ENCODE results near the gene PRSS3. TPM values are rescaled to one million over a fixed set of nuclear protein-coding genes. Genes with fewer than 3 reads are reported as not detected.

PRSS3 gene
- total RNA-seq, 1 experiment from 2014 or later: 66.3 TPM

GRCh38 chr9:33817327-33818166 is 22.2 kb downstream of the PRSS3 start:
- intact Hi-C loops (cut with micrococcal nuclease): loop anchor here (10.0 kb wide), 2 partner anchors 97 to 257 kb away; no protein-coding TSS in a partner anchor
- H3K27ac ChIP-seq (ENCODE audit: low read depth, low read length): peak overlapping the region; percentile 99
- no TSS peak for BruUV-seq (replicated peaks)
- peak overlapping the region; percentile 87 to 89 for H3K4me3 ChIP-seq (replicated peaks in 1 of 2; ENCODE audit: low read depth in 1 of 2, low read length in 2 of 2)
- TF ChIP-seq CTCF (IDR thresholded peaks at IDR 0.05 in 2 of 3, conservative IDR thresholded peaks at IDR 0.05 in 1 of 3; ENCODE audit: borderline replicate concordance in 1 of 3, insufficient read depth in 1 of 3, low read depth in 2 of 3, low read length in 2 of 3) (peak in 1 of 3 experiments; percentile 12; a peak in 2 of 6 replicates), ELF1 (IDR thresholded peaks at IDR 0.05; ENCODE audit: borderline replicate concordance, low read depth) (no peak), POLR2AphosphoS5 (IDR thresholded peaks at IDR 0.05; ENCODE audit: low read depth, low read length) (peak; percentile 33), TCF7L2 (IDR thresholded peaks at IDR 0.05; ENCODE audit: borderline replicate concordance, extremely low read depth, insufficient read depth, insufficient read length) (peak; percentile 70), ZFX (IDR thresholded peaks at IDR 0.05) (peak; percentile 99), JUND (IDR thresholded peaks at IDR 0.05) (no peak), POLR2A (IDR thresholded peaks at IDR 0.05; ENCODE audit: borderline replicate concordance, extremely low read depth, insufficient read depth, insufficient read length) (peak; percentile 47), EGR1 (IDR thresholded peaks at IDR 0.05; ENCODE audit: low read depth) (no peak), SIN3A (IDR thresholded peaks at IDR 0.05; ENCODE audit: low read depth) (peak; percentile 0; the same call in 1 of the 2 replicates), CEBPB (IDR thresholded peaks at IDR 0.05; ENCODE audit: low read depth) (no peak)
- peaks cover 28 to 54% of the 10 kb centered on the region in 2 experiments for H3K4me1 ChIP-seq (ENCODE audit: control insufficient read depth in 1 of 2, insufficient read depth in 2 of 2, low read length in 2 of 2)
- H3K9me2 ChIP-seq (ENCODE audit: insufficient read depth): no peaks in the 10 kb centered on the region
- no peaks in the 10 kb centered on the region; a peak in 1 of 4 replicates for H3K36me3 ChIP-seq (ENCODE audit: control insufficient read depth in 1 of 2, insufficient read depth in 2 of 2, low read length in 2 of 2)
- peak overlapping the region; percentile 91 for H3K4me2 ChIP-seq (ENCODE audit: low read length)
- peaks cover 4% of the 10 kb centered on the region; the same call in 1 of the 2 replicates for H4K20me1 ChIP-seq (ENCODE audit: insufficient read depth)
- peaks cover 53% of the 10 kb centered on the region for H3K79me2 ChIP-seq (ENCODE audit: insufficient read depth, low read length)
- H3K27me3 ChIP-seq (ENCODE audit: insufficient read depth, low read length): no peaks in the 10 kb centered on the region
- no peaks in the 10 kb centered on the region for H3K9me3 ChIP-seq (ENCODE audit: control insufficient read depth in 1 of 2, insufficient read depth in 1 of 2, low read depth in 1 of 2, low read length in 2 of 2)
- ChIA-PET RAD21 (ENCODE audit: low non-redundant PET in 1 of 2, low total read pairs in 2 of 2, uncharacterized antibody in 2 of 2, unreplicated experiment in 2 of 2) (no interaction called here), CTCF (interaction anchor here (1.0 kb wide), 1 partner anchor 34 kb away, joined by 3 read pairs; no protein-coding TSS in a partner anchor), POLR2A (interaction anchor here (0.9 kb wide), 1 partner anchor 20 kb away, joined by 3 read pairs; no protein-coding TSS in a partner anchor)
- H3K9ac ChIP-seq (ENCODE audit: low read length): peak overlapping the region; percentile 93
- no peak for DNase-seq (ENCODE audit: low read depth, low spot score)
- no peak overlapping the region for H2AFZ ChIP-seq (ENCODE audit: low read depth, low read length, poor library complexity, severe bottlenecking)
- ATAC-seq: peak; percentile 43
